HG02884 (cell line): ENCODE measurements around the gene OPCML.

Experiments used
- ATAC-seq: cut with Tn5 transposase; IDR thresholded peaks from one replicate; pipeline ENCODE4 v1.9.1; 2021; ENCODE audit warnings: mild to moderate bottlenecking, moderate library complexity; ENCODE audit not compliant: unreplicated experiment

OPCML gene

GRCh38 chr11:132718711-132719671, 813.3 kb downstream of the OPCML start:
- ATAC-seq, result no peak

GRCh38 chr11:132717824-132718223, 814.5 kb downstream of the OPCML start:
- ATAC-seq, result no peak

DNA sequence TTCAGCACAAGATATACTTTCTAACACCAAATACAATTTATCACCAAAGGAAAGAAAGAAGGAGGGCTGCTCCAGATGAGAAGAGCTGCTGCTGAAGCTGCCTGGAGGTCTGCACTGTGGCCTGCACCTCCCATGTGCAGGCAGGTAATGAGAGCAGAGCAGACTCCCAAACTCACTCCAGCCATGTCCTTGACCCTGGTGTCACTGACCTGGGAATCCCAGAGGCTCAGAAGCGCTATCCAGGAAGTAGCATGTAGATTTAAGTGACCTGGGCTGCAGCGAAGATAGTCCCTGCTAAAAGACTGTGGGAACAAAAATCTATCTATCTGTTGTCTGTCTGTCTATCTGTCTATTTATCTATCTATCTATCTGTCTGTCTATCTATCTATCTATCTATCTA, 816.3 kb downstream of the OPCML start:
- ATAC-seq, result no peak

- no peak for ATAC-seq
Observed at GRCh38 chr11:132714859-132715440, 817.4 kb downstream of the OPCML start.

DNA sequence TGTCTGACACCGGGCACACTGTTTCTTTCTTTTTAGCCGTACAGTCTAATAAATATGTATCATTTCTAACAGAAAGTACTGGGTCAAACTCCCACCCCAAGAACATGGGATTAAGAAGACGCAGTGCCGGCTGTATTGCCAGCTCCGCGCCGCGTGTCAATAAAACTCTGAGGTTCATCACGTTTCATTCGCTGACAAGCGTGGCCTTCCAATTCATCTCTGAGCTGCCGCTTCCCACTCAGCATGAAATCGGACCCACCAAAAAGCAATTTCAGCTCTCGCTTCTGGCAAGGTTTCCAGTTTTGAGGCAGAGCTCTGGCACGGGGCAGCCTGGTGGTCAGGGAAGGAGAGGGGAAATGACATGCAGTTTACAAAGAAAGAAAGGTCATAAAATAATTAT, 819.8 kb downstream of the OPCML start:
- no peak for ATAC-seq

DNA sequence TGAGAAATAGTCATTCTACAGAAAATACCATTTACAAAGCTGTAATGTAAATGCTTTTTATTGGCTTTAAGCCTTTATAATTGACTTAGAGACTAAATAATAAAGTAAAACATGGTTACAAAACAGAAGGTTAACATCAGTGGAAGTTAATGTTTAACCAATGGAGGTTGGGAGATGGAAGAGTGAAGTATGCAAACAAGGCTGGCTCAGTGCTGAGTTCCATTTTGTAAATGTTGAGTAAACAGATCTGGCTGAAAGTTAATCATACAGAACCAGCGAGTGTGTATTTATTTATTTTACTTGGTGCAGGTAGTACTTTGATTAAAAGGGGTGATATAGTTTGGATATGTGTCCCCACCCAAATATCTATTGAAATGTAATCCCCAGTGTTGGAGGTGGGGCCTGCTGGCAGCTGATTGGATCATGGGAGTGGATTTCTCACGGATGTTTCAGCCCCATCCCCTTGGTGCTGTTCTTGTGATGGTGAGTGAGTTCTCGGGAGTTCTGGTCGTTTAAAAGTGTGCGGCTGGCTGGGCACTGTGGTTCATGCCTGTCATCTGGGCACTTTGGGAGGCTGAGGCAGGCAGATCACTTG, 827.4 kb downstream of the OPCML start:
- no peak for ATAC-seq

DNA sequence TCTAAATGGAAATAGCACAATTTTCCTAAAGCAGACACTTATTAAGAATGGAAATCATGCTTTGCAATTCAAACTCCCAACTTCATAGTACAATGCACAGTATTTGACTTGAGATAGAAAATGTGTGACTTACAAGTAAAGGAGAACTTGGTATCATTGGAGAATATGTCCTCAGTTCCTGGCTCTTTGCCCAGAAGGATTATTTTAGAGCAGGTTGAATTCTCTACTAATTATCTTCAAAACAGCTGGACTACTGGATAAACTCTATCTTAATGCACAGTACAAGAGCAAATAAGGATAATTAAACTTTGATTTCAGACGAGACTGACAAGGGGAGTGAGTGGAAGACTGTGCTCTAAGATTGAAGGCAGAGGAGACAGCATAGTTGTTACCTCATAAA, 839.4 kb downstream of the OPCML start:
- ATAC-seq, result no peak

DNA sequence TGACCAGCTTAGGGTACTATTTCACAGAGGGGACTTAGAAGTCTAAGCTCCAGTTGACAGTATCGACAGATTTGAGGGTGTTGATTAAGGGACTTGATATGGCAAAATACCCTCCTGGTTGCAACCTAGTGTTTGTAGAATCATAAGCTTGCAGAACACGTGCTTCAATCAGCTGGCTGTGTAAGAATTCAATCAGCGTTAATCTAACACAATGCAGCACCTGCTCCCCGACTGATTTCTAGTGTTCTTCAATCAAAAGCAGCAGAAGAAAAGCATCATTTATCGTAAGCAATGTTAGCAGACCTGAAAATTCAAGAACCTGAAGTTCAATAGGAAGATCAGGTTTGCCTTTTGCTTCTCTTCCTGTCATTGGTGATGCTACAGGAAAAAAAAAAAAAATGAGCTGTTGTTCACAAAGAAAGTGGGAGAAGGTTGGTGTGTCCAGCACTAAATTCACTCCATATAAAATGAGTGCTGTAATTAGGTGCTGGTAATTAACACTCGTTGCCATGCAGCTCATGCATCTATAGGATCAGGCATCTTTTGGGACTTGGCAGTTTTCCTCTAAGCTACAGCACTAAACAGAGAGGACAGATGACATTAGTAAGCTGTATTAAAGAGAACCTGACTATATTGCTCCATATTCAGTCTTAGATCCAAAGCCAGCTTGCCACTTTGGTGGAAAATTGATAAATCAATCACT, 840.3 kb downstream of the OPCML start:
- ATAC-seq, result no peak

GRCh38 chr11:132686886-132687285, 845.4 kb downstream of the OPCML start:
- no peak for ATAC-seq

GRCh38 chr11:132685174-132685611, 847.1 kb downstream of the OPCML start:
- no peak for ATAC-seq

- ATAC-seq, result no peak
Observed at GRCh38 chr11:132683602-132684001, 848.7 kb downstream of the OPCML start.

DNA sequence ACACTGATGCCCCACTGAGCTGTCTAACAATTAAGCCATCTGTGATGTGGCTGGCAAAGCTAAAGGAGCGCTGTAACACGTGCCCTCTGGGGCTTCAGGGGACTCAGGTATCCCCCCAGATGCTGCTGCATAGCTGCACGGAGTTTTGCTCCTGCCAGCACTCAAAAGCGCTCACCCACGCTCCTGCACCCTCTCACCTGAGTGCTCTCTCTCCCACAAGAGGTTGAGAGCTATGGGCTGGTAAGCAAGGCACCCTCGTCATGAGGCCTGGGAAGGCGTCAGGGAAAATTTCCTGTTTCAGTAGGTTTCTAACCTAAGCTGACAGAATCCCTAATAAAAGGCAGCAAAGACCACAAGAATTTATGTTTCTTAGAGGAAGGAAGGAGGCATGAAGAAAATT, 850.3 kb downstream of the OPCML start:
- no peak for ATAC-seq

GRCh38 chr11:132680584-132680983, 851.7 kb downstream of the OPCML start:
- no peak for ATAC-seq

DNA sequence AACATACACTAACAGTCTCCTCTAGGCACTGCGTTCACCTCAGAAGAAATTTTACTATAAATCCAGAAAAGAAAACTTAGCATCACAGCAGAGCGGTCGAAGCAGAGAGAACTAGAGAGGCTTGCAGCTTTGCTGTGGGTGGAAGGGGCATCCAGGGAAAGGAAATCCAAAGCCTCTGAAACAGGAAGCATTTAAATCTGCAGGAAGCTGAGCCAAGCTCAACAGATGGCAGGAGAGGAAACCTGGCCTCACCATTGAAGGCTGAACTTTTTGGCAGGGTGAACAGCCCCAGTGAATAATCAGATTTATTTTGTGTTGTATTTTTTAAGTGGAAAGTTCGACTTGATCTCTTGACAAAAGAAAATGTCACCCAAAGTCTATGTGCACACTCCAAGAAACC, 858.1 kb downstream of the OPCML start:
- no peak for ATAC-seq

GRCh38 chr11:132671851-132672370, 860.4 kb downstream of the OPCML start:
- ATAC-seq, result no peak

DNA sequence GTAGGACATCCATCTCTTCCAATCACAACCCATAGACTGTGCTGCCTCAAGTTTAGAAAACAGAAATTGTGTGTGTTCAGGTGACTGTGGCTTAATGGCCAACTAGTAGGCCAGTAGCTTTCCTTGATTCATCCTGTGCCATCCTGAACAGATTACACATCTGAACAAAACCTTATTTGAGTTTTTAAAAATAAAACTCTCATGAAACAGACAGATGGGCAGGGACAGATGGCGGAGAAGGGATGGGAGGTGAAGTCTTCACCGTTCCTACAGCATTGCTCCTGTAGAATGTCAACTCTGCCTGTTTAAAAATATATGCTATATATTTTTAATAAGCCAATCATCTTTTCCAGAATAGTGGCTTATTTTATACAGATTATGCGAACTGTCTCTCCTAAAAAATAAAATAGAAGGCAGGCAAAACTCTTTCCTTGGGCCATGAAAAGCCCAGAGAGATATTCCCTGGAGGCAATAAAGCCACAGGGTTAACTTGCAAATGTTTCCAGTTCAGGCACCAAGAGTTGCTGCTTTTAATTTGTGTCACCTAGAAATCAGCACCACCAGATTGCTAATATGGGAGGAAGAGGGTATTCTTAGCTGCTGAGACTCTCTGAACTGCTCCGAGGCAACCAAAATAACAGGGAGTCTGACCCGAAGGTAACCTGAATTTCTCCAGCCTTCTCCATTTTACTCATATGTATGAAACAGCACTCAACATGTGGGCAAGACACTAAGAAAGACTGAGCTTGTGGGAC, 861.2 kb downstream of the OPCML start:
- ATAC-seq, result no peak

DNA sequence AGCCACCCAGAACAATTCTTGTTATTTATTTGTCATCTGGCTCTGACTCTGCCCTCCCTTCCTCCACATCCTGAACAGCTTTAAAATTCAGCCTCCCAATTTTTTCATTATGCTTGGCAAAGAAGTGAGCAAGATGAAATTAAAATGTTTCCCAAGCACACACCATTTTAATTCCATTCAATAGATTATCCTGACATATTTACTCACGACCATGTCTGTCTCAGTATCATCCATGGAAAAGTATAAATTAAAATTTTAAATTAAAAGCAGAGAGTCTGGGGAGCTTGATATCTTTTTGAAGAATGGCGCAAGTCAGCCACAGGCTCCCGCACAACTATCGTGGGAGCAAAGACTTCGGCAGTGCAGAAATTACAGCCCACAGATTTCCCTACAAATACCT, 862.4 kb downstream of the OPCML start:
- no peak for ATAC-seq

- ATAC-seq, result no peak
Observed at GRCh38 chr11:132665205-132665604, 867.1 kb downstream of the OPCML start.

DNA sequence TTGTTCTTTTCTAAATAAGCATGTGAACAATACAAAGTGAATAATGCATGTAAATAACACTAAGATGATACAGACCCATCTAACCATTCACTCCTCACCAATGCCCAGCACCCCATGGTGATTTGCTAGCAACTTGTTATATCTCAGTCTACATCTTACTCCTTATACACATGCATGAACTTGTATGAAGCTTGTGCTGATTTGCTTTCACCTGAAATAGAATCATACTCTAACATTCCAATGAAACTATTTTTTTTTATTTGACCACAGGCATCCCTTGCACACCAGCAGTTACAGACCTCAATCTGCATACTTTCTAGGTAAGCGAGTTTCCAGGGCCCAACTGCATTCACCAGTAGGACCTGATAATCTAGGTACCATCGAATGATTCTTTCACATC, 873.6 kb downstream of the OPCML start:
- ATAC-seq, result no peak

GRCh38 chr11:132658004-132658403, 874.3 kb downstream of the OPCML start:
- no peak for ATAC-seq
